SK-N-SH (cell line): ENCODE results near the gene ATP6V1B1. TPM values are rescaled to one million over a fixed set of nuclear protein-coding genes. Genes with fewer than 3 reads are reported as not detected.

ENCODE experiments used
- CTCF ChIA-PET: fragments of 300-600, 350-600 bp; formaldehyde crosslinking; extraction: SDS; loops from one replicate; lab custom pipeline; 2021; lab: Yijun Ruan, JAX
- POLR2A ChIA-PET: fragments of 350-600 bp; sonication (Branson Sonifier 250); formaldehyde crosslinking; extraction: SDS; loops from one replicate; lab custom pipeline; 2020; ENCODE audit warnings: antibody characterized with exemption, inconsistent platforms; lab: Yijun Ruan, JAX
- DNase-seq: peaks from one replicate; pipeline ENCODE4 v3.0.0; 2012
- H2AFZ ChIP-seq: fragments of 200-600 bp; sonication (generic); 2 replicates; pipeline ENCODE4 v1.8.1; 2016; ENCODE audit warnings: antibody characterized with exemption, mild to moderate bottlenecking, low read depth
- H3F3A ChIP-seq: fragments of 200-600 bp; sonication (generic); replicated peaks from 2 replicates; pipeline ENCODE3; 2016; ENCODE audit warnings: antibody characterized with exemption, mild to moderate bottlenecking; ENCODE audit not compliant: insufficient read depth
- H3K27ac ChIP-seq, 2 experiments: fragments of 200-500 bp in 1 of 2; fragments of 200-600 bp in 1 of 2; sonication (Bioruptor generic) in 1 of 2; sonication (generic), shearing (Covaris generic) in 1 of 2; 2 replicates each; pipeline versions ENCODE4 v1.5.1 to v1.6.1; 2014 to 2016; ENCODE audit warnings: low read depth in 2 of 2, inconsistent platforms in 1 of 2, low read length in 1 of 2, mild to moderate bottlenecking in 1 of 2, mixed read lengths in 1 of 2
- H3K27me3 ChIP-seq: fragments of 200-600 bp; sonication (generic), shearing (Covaris generic); 2 replicates; pipeline ENCODE4 v1.6.1; 2016; ENCODE audit warnings: mixed run types; ENCODE audit not compliant: insufficient read depth
- H3K36me3 ChIP-seq, 2 experiments: fragments of 200-500 bp in 1 of 2; fragments of 200-600 bp in 1 of 2; sonication (Bioruptor generic) in 1 of 2; sonication (generic) in 1 of 2; replicated peaks in 1 of 2; 2 replicates each; pipeline versions ENCODE3 to v1.5.1; 2014 to 2016; ENCODE audit warnings: low read length in 1 of 2, mild to moderate bottlenecking in 1 of 2; ENCODE audit not compliant: insufficient read depth in 2 of 2, control insufficient read depth in 1 of 2
- H3K4me1 ChIP-seq, 2 experiments: fragments of 200-500 bp in 1 of 2; fragments of 200-600 bp in 1 of 2; sonication (Bioruptor generic) in 1 of 2; sonication (generic), shearing (Covaris generic) in 1 of 2; 2 replicates each; pipeline versions ENCODE4 v1.5.1 to v1.6.1; 2014 to 2016; ENCODE audit warnings: low read depth in 1 of 2, low read length in 1 of 2, mixed run types in 1 of 2; ENCODE audit not compliant: insufficient read depth in 2 of 2, control insufficient read depth in 1 of 2
- H3K4me2 ChIP-seq: fragments of 200-600 bp; sonication (generic), shearing (Covaris generic); 2 replicates; pipeline ENCODE4 v1.6.1; 2017; ENCODE audit warnings: mixed run types
- H3K4me3 ChIP-seq, 2 experiments: fragments of 200-500 bp in 1 of 2; fragments of 200-600 bp in 1 of 2; sonication (Bioruptor generic) in 1 of 2; sonication (generic), shearing (Covaris generic) in 1 of 2; 2 replicates each; pipeline versions ENCODE4 v1.5.1 to v1.8.1; 2014 to 2016; ENCODE audit warnings: low read depth in 2 of 2, inconsistent platforms in 1 of 2, low read length in 1 of 2, mild to moderate bottlenecking in 1 of 2, mixed read lengths in 1 of 2, moderate library complexity in 1 of 2
- H3K79me2 ChIP-seq: fragments of 200-600 bp; sonication (generic); 2 replicates; pipeline ENCODE4 v1.8.1; 2017; ENCODE audit warnings: mild to moderate bottlenecking; ENCODE audit not compliant: insufficient read depth
- H3K9ac ChIP-seq: fragments of 200-600 bp; sonication (generic); 2 replicates; pipeline ENCODE4 v1.6.1; 2017; ENCODE audit warnings: mixed run types
- H3K9me2 ChIP-seq: fragments of 200-600 bp; sonication (generic); 2 replicates; pipeline ENCODE4 v1.6.1; 2017; ENCODE audit warnings: mixed run types
- H3K9me3 ChIP-seq: fragments of 200-600 bp; sonication (generic); 2 replicates; pipeline ENCODE4 v1.6.1; 2017; ENCODE audit warnings: mixed run types, mild to moderate bottlenecking, moderate library complexity
- H4K20me1 ChIP-seq: fragments of 200-600 bp; sonication (generic); 2 replicates; pipeline ENCODE4 v1.6.1; 2017; ENCODE audit warnings: mild to moderate bottlenecking, mixed run types; ENCODE audit not compliant: insufficient read depth
- CHD2 ChIP-seq: fragments of 150-350 bp; IDR thresholded peaks from 2 replicates; pipeline ENCODE4 v1.6.1; 2018; ENCODE audit warnings: low read length; ENCODE audit not compliant: partially characterized antibody
- ELF1 ChIP-seq: IDR thresholded peaks from 2 replicates; pipeline ENCODE4 v1.4.0; 2012
- FOSL2 ChIP-seq: IDR thresholded peaks from 2 replicates; pipeline ENCODE4 v1.4.0; 2012; ENCODE audit warnings: low read depth, mild to moderate bottlenecking, moderate library complexity, borderline replicate concordance
- FOXJ3 ChIP-seq: sonication (generic); formaldehyde crosslinking; IDR thresholded peaks from 2 replicates; pipeline ENCODE4 v1.5.1; 2020; ENCODE audit warnings: mild to moderate bottlenecking, missing genetic modification reagents
- GABPA ChIP-seq: IDR thresholded peaks from 2 replicates; pipeline ENCODE4 v1.4.0; 2012; ENCODE audit warnings: low read depth, mild to moderate bottlenecking
- GATA2 ChIP-seq: sonication (generic); formaldehyde crosslinking; IDR thresholded peaks from 2 replicates; pipeline ENCODE4 v1.5.0; 2020; ENCODE audit warnings: mild to moderate bottlenecking, missing genetic modification reagents
- JUND ChIP-seq: IDR thresholded peaks from 2 replicates; pipeline ENCODE4 v1.4.0; 2012
- MEF2A ChIP-seq: IDR thresholded peaks from 2 replicates; pipeline ENCODE4 v1.4.0; 2012; ENCODE audit warnings: low read depth, borderline replicate concordance
- MXI1 ChIP-seq: IDR thresholded peaks from 2 replicates; pipeline ENCODE4 v1.6.1; 2012; ENCODE audit warnings: mild to moderate bottlenecking, low read depth, low read length, improper control_type of control experiment
- NFIC ChIP-seq: IDR thresholded peaks from 2 replicates; pipeline ENCODE4 v1.4.0; 2012; ENCODE audit warnings: borderline replicate concordance
- NRF1 ChIP-seq: IDR thresholded peaks from 2 replicates; pipeline ENCODE4 v1.6.1; 2012; ENCODE audit warnings: low read depth, mild to moderate bottlenecking, low read length
- POLR2AphosphoS5 ChIP-seq: IDR thresholded peaks from 2 replicates; pipeline ENCODE4 v1.6.1; 2012; ENCODE audit warnings: low read depth, low read length
- RCOR1 ChIP-seq: fragments of 150-350 bp; IDR thresholded peaks from 2 replicates; pipeline ENCODE4 v1.6.1; 2017; ENCODE audit warnings: antibody characterized with exemption, low read length
- RFX5 ChIP-seq: IDR thresholded peaks from 2 replicates; pipeline ENCODE4 v1.6.1; 2012; ENCODE audit warnings: mild to moderate bottlenecking, improper control_type of control experiment, low read length
- RXRA ChIP-seq: IDR thresholded peaks from 2 replicates; pipeline ENCODE4 v1.4.0; 2012; ENCODE audit warnings: low read depth, mild to moderate bottlenecking, borderline replicate concordance
- SMC3 ChIP-seq: IDR thresholded peaks from 2 replicates; pipeline ENCODE4 v1.6.1; 2012; ENCODE audit warnings: low read depth, low read length, improper control_type of control experiment
- TCF12 ChIP-seq: IDR thresholded peaks from 2 replicates; pipeline ENCODE4 v1.4.0; 2012
- TEAD4 ChIP-seq: IDR thresholded peaks from 2 replicates; pipeline ENCODE4 v1.4.0; 2012; ENCODE audit warnings: mild to moderate bottlenecking, borderline replicate concordance; ENCODE audit not compliant: insufficient read depth
- YY1 ChIP-seq: IDR thresholded peaks from 2 replicates; pipeline ENCODE4 v1.4.0; 2012; ENCODE audit warnings: low read depth, mild to moderate bottlenecking
- WGBS: methylation state at CpG from one replicate; pipeline ENCODE4 v1.1.6; 2017; ENCODE audit warnings: low lambda C conversion rate; 5-methylcytosine and 5-hydroxymethylcytosine counted together
- polyA plus RNA-seq, 3 experiments: library from polyadenylated mRNA; depleted of rRNA; stranded (reverse); fragments of >200 nt; gene quantifications; 2 replicates each; pipeline ENCODE4 v1.2.3, GENCODE V29; 2012
- TF ChIP-seq, protein P1 (sequence below): fragments of 150-350 bp; IDR thresholded peaks from 2 replicates; pipeline ENCODE4 v1.6.1; 2016; ENCODE audit warnings: mild to moderate bottlenecking, low read depth, low read length
- TF ChIP-seq, protein P2 (sequence below): IDR thresholded peaks from 2 replicates; pipeline ENCODE4 v1.4.0; 2012; ENCODE audit warnings: low read depth, borderline replicate concordance
- TF ChIP-seq, protein P3 (sequence below): IDR thresholded peaks from 2 replicates; pipeline ENCODE4 v1.6.1; 2012; ENCODE audit warnings: mild to moderate bottlenecking, low read depth, low read length, moderate library complexity
- TF ChIP-seq, protein P4 (sequence below): fragments of 200-600 bp; sonication (generic); IDR thresholded peaks from 2 replicates; pipeline ENCODE4 v1.6.1; 2017; ENCODE audit warnings: antibody characterized with exemption, mild to moderate bottlenecking, moderate library complexity

ATP6V1B1 gene
- polyA plus RNA-seq, 1 of the 3 experiments (the other 2 are of a cell fraction): 4.9 TPM

DNA sequence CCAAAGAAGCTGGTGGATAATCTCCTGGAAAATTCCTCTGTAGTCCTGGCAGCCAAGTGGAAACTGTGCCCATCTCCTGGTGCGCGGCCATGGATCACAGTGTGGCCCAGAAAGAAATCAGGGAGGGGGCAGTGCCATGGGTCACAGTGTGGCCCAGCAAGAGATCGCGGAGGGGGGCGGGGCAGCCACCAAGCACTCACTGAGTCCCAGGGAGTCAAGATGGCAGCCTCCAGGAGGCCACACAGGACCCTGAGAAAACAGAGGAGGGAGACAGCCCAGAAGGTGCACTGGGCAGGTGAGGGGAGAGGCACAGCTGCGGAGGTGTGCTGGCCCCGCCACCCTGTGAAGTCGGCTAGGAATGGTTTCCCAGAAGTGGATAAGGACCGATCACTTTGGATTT, 8.1 kb upstream of the ATP6V1B1 start:
- H3K9me2 ChIP-seq: no peaks in the 10 kb centered on the region
- peaks cover 0 to 13% of the 10 kb centered on the region in 2 experiments for H3K36me3 ChIP-seq
- no peak overlapping the region for H3K4me3 ChIP-seq
- ChIA-PET POLR2A (no interaction called here), CTCF (interaction anchor here (1.2 to 15.2 kb wide), 4 partner anchors 8 to 66 kb away, joined by 3 to 211 read pairs (median 24); no protein-coding TSS in a partner anchor)
- no peak overlapping the region for H3K9ac ChIP-seq
- H3F3A ChIP-seq: no peaks in the 10 kb centered on the region
- H3K4me1 ChIP-seq: no peaks in the 10 kb centered on the region; a peak in 1 of 4 replicates
- H2AFZ ChIP-seq: no peak overlapping the region
- no peaks in the 10 kb centered on the region for H4K20me1 ChIP-seq
- no peaks in the 10 kb centered on the region for H3K9me3 ChIP-seq
- no peaks in the 10 kb centered on the region for H3K27me3 ChIP-seq
- H3K4me2 ChIP-seq: no peak overlapping the region
- no peak for DNase-seq
- H3K79me2 ChIP-seq: no peaks in the 10 kb centered on the region
- 96% methylated on average over 9 of the region's 9 CpGs for WGBS
- TF ChIP-seq FOSL2: no peak
- TF ChIP-seq JUND: no peak
- TF ChIP-seq RXRA: no peak
- no peak for TF ChIP-seq MEF2A
- TF ChIP-seq, protein P1, sequence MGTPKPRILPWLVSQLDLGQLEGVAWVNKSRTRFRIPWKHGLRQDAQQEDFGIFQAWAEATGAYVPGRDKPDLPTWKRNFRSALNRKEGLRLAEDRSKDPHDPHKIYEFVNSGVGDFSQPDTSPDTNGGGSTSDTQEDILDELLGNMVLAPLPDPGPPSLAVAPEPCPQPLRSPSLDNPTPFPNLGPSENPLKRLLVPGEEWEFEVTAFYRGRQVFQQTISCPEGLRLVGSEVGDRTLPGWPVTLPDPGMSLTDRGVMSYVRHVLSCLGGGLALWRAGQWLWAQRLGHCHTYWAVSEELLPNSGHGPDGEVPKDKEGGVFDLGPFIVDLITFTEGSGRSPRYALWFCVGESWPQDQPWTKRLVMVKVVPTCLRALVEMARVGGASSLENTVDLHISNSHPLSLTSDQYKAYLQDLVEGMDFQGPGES: no peak
- no peak for TF ChIP-seq NRF1
- no peak for TF ChIP-seq GATA2 (CRISPR knock-in tag)
- no peak for TF ChIP-seq SMC3
- TF ChIP-seq CHD2: no peak
- no peak for TF ChIP-seq RFX5
- TF ChIP-seq NFIC: no peak
- TF ChIP-seq, protein P2, sequence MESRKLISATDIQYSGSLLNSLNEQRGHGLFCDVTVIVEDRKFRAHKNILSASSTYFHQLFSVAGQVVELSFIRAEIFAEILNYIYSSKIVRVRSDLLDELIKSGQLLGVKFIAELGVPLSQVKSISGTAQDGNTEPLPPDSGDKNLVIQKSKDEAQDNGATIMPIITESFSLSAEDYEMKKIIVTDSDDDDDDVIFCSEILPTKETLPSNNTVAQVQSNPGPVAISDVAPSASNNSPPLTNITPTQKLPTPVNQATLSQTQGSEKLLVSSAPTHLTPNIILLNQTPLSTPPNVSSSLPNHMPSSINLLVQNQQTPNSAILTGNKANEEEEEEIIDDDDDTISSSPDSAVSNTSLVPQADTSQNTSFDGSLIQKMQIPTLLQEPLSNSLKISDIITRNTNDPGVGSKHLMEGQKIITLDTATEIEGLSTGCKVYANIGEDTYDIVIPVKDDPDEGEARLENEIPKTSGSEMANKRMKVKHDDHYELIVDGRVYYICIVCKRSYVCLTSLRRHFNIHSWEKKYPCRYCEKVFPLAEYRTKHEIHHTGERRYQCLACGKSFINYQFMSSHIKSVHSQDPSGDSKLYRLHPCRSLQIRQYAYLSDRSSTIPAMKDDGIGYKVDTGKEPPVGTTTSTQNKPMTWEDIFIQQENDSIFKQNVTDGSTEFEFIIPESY: no peak
- TF ChIP-seq ELF1: no peak
- no peak for TF ChIP-seq MXI1
- no peak for TF ChIP-seq TCF12
- no peak overlapping the region for H3K27ac ChIP-seq

DNA sequence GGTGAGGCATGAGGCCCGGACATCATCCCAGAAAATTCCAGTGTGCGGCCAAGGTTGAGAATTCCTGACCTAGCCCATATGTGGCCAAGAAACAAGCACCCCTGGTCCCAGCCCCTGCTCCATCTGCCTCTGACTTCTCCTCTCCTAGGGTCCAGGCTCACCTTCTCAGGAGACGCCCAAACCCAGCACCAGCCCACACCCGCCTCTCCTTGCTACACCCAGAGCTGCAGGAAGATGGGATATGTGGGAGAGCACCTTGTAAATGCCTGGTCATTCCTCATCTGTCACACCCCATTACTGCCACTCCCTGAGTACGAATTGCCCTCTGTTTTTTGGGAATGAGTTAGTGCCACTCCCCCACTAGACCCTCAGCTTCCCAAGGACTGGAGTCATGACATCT, 7.3 kb upstream of the ATP6V1B1 start:
- ChIA-PET POLR2A (no interaction called here), CTCF (interaction anchor here (1.2 to 15.2 kb wide), 3 partner anchors 9 to 55 kb away, joined by 3 to 211 read pairs (median 42); no protein-coding TSS in a partner anchor)
- H4K20me1 ChIP-seq: no peaks in the 10 kb centered on the region
- H3K4me1 ChIP-seq: no peaks in the 10 kb centered on the region; a peak in 1 of 4 replicates
- no peak overlapping the region for H2AFZ ChIP-seq
- H3K4me3 ChIP-seq: no peak overlapping the region
- H3K79me2 ChIP-seq: no peaks in the 10 kb centered on the region
- no peaks in the 10 kb centered on the region for H3K27me3 ChIP-seq
- 96% methylated on average over 3 of the region's 5 CpGs for WGBS
- no peak overlapping the region for H3K27ac ChIP-seq
- H3F3A ChIP-seq: no peaks in the 10 kb centered on the region
- peaks cover 0 to 13% of the 10 kb centered on the region in 2 experiments for H3K36me3 ChIP-seq
- H3K9ac ChIP-seq: no peak overlapping the region
- H3K9me2 ChIP-seq: no peaks in the 10 kb centered on the region
- DNase-seq: no peak
- no peaks in the 10 kb centered on the region for H3K9me3 ChIP-seq
- H3K4me2 ChIP-seq: no peak overlapping the region
- TF ChIP-seq TEAD4: no peak
- no peak for TF ChIP-seq GABPA
- TF ChIP-seq MXI1: no peak
- TF ChIP-seq, protein P3, sequence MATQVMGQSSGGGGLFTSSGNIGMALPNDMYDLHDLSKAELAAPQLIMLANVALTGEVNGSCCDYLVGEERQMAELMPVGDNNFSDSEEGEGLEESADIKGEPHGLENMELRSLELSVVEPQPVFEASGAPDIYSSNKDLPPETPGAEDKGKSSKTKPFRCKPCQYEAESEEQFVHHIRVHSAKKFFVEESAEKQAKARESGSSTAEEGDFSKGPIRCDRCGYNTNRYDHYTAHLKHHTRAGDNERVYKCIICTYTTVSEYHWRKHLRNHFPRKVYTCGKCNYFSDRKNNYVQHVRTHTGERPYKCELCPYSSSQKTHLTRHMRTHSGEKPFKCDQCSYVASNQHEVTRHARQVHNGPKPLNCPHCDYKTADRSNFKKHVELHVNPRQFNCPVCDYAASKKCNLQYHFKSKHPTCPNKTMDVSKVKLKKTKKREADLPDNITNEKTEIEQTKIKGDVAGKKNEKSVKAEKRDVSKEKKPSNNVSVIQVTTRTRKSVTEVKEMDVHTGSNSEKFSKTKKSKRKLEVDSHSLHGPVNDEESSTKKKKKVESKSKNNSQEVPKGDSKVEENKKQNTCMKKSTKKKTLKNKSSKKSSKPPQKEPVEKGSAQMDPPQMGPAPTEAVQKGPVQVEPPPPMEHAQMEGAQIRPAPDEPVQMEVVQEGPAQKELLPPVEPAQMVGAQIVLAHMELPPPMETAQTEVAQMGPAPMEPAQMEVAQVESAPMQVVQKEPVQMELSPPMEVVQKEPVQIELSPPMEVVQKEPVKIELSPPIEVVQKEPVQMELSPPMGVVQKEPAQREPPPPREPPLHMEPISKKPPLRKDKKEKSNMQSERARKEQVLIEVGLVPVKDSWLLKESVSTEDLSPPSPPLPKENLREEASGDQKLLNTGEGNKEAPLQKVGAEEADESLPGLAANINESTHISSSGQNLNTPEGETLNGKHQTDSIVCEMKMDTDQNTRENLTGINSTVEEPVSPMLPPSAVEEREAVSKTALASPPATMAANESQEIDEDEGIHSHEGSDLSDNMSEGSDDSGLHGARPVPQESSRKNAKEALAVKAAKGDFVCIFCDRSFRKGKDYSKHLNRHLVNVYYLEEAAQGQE: no peak
- no peak for TF ChIP-seq FOXJ3 (CRISPR knock-in tag)
- TF ChIP-seq RCOR1: no peak
- TF ChIP-seq POLR2AphosphoS5: no peak
- TF ChIP-seq, protein P4, sequence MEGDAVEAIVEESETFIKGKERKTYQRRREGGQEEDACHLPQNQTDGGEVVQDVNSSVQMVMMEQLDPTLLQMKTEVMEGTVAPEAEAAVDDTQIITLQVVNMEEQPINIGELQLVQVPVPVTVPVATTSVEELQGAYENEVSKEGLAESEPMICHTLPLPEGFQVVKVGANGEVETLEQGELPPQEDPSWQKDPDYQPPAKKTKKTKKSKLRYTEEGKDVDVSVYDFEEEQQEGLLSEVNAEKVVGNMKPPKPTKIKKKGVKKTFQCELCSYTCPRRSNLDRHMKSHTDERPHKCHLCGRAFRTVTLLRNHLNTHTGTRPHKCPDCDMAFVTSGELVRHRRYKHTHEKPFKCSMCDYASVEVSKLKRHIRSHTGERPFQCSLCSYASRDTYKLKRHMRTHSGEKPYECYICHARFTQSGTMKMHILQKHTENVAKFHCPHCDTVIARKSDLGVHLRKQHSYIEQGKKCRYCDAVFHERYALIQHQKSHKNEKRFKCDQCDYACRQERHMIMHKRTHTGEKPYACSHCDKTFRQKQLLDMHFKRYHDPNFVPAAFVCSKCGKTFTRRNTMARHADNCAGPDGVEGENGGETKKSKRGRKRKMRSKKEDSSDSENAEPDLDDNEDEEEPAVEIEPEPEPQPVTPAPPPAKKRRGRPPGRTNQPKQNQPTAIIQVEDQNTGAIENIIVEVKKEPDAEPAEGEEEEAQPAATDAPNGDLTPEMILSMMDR: no peak
- no peak for TF ChIP-seq YY1
- TF ChIP-seq NRF1: no peak
